ENCODE measurements around the gene CPN2.

GRCh38 chr3:194397757-194398312, 46.7 kb upstream of the CPN2 start:
- TF ChIP-seq CTBP1 (IDR thresholded peaks at IDR 0.05; ENCODE audit: borderline replicate concordance) (no peak), BHLHE40 (IDR thresholded peaks at IDR 0.05; ENCODE audit: borderline replicate concordance) (no peak), FOXM1 (IDR thresholded peaks at IDR 0.05; ENCODE audit: borderline replicate concordance) (no peak), ZNF384 (IDR thresholded peaks at IDR 0.05) (no peak), NFRKB (IDR thresholded peaks at IDR 0.05) (no peak), PKNOX1 (IDR thresholded peaks at IDR 0.05) (no peak), FOXK2 (IDR thresholded peaks at IDR 0.05) (no peak), SUZ12 (IDR thresholded peaks at IDR 0.05) (no peak), ELF4 (IDR thresholded peaks at IDR 0.05) (no peak), L3MBTL2 (conservative IDR thresholded peaks at IDR 0.05) (no peak)

Measured in HEK293T (cell line).